Spleen (tissue), 11 donors: ENCODE measurements around the gene IMMP2L. TPM values are rescaled to one million over a fixed set of nuclear protein-coding genes. Genes with fewer than 3 reads are reported as not detected.

ENCODE experiments used
- DNase-seq: peaks from one replicate; pipeline ENCODE4 v3.0.0-alpha.2; 2020
- H3K27ac ChIP-seq, 8 donors: fragments of 200-600 bp; sonication (generic) in 7 of 8; 1 replicate in 4 of 8; 2 replicates in 4 of 8; pipeline versions ENCODE4 v1.5.0 to v1.8.0; 2016 to 2021; ENCODE audit warnings: inconsistent platforms in 4 of 8, mild to moderate bottlenecking in 4 of 8, moderate library complexity in 1 of 8
- H3K27me3 ChIP-seq, 7 donors: fragments of 200-600 bp; sonication (generic) in 6 of 7; replicated peaks in 1 of 7; 1 replicate in 4 of 7; 2 replicates in 3 of 7; pipeline versions ENCODE4 v1.5.0 to v1.8.0; 2016 to 2021; ENCODE audit warnings: inconsistent platforms in 3 of 7, mild to moderate bottlenecking in 1 of 7
- H3K36me3 ChIP-seq, 6 donors: fragments of 200-600 bp; sonication (generic) in 5 of 6; 1 replicate in 4 of 6; 2 replicates in 2 of 6; pipeline versions ENCODE4 v1.5.0 to v1.8.0; 2016 to 2021; ENCODE audit warnings: inconsistent platforms in 2 of 6
- H3K4me1 ChIP-seq, 6 donors: fragments of 200-600 bp; sonication (generic) in 5 of 6; 1 replicate in 3 of 6; 2 replicates in 3 of 6; pipeline versions ENCODE4 v1.5.0 to v1.8.0; 2016 to 2021; ENCODE audit warnings: inconsistent platforms in 3 of 6
- H3K4me3 ChIP-seq, 8 donors: fragments of 200-600 bp; sonication (generic) in 7 of 8; 1 replicate in 4 of 8; 2 replicates in 4 of 8; pipeline versions ENCODE4 v1.5.0 to v1.8.0; 2016 to 2021; ENCODE audit warnings: inconsistent platforms in 4 of 8, mild to moderate bottlenecking in 4 of 8, moderate library complexity in 2 of 8
- H3K9me3 ChIP-seq, 8 donors: fragments of 200-600 bp; sonication (generic) in 7 of 8; 1 replicate in 4 of 8; 2 replicates in 4 of 8; pipeline versions ENCODE4 v1.5.0 to v1.8.0; 2016 to 2021; ENCODE audit warnings: inconsistent platforms in 4 of 8
- POLR2A ChIP-seq, 3 donors: fragments of 450-650 bp; IDR thresholded peaks; one replicate each; pipeline ENCODE4 v1.5.1; 2017; ENCODE audit warnings: antibody characterized with exemption in 3 of 3, mild to moderate bottlenecking in 1 of 3
- POLR2AphosphoS5 ChIP-seq, 3 donors: sonication (generic); formaldehyde crosslinking; IDR thresholded peaks; one replicate each; pipeline ENCODE4 v1.5.1; 2017; ENCODE audit warnings: antibody characterized with exemption in 3 of 3
- WGBS, 5 donors: extraction: QIAGEN DNeasy Blood & Tissue Kit in 3 of 5; methylation state at CpG; one replicate each; pipeline versions ENCODE4 v1.1.5 to v1.1.7; 2013 to 2018; 5-methylcytosine and 5-hydroxymethylcytosine counted together
- intact Hi-C: fragments of 100-400 bp; cut with DNase I; formaldehyde crosslinking; loops from one replicate; pipeline ENCODE4 v1.15.0; 2023; ENCODE audit warnings: low total_unique reads
- polyA plus RNA-seq, 3 donors: library from polyadenylated mRNA; stranded (reverse); fragments of 200-250 nt; gene quantifications; one replicate each; pipeline ENCODE4 v1.2.1, GENCODE V29; 2013
- total RNA-seq, 7 donors: library from RNA; depleted of rRNA in 3 of 7; stranded (reverse); fragments of >200 nt in 3 of 7; fragmentation: NEBNext Ultra II Directional in 4 of 7; extraction: Animal tissue kit (Norgen Biotek cat#: 25700) in 4 of 7; gene quantifications; one replicate each; pipeline versions ENCODE4 v1.1.0 to v1.2.1, GENCODE V29; 2016 to 2021
- TF ChIP-seq, protein P1 (sequence below), 11 experiments: fragments of 200-600 bp in 7 of 11; fragments of 450-650 bp in 4 of 11; sonication (generic) in 4 of 11; IDR thresholded peaks in 8 of 11; conservative IDR thresholded peaks in 3 of 11; 1 replicate in 7 of 11; 2 replicates in 4 of 11; pipeline versions ENCODE4 v1.4.0 to v1.8.0; 2016 to 2021; ENCODE audit warnings: antibody characterized with exemption in 11 of 11, inconsistent platforms in 4 of 11, mild to moderate bottlenecking in 1 of 11
- donor health status: healthy with polysubstance abuse.
- donor health status: DM: no; HTN: no; CAD: no; lungs with moderate emphysema.
- donor health status: DM: no; HTN: no; CAD: no.
- donor health status: Bipolar disorder and iron deficiency.
- donor health status: healthy.
- donor health status: DM: no; HTN: no; CAD: no.
- donor health status: DM: yes; HTN: yes; CAD: no.

IMMP2L gene
- total and polyA plus RNA-seq, 10 donors = 6.5 to 32.7 (median 9.8) TPM

GRCh38 chr7:111405621-111406020 is 156.7 kb downstream of the IMMP2L start:
- H3K4me1 ChIP-seq = no peaks in the 10 kb centered on the region
- TF ChIP-seq POLR2A (IDR thresholded peaks at IDR 0.05) (no peak), POLR2AphosphoS5 (IDR thresholded peaks at IDR 0.05) (no peak)
- TF ChIP-seq, protein P1, sequence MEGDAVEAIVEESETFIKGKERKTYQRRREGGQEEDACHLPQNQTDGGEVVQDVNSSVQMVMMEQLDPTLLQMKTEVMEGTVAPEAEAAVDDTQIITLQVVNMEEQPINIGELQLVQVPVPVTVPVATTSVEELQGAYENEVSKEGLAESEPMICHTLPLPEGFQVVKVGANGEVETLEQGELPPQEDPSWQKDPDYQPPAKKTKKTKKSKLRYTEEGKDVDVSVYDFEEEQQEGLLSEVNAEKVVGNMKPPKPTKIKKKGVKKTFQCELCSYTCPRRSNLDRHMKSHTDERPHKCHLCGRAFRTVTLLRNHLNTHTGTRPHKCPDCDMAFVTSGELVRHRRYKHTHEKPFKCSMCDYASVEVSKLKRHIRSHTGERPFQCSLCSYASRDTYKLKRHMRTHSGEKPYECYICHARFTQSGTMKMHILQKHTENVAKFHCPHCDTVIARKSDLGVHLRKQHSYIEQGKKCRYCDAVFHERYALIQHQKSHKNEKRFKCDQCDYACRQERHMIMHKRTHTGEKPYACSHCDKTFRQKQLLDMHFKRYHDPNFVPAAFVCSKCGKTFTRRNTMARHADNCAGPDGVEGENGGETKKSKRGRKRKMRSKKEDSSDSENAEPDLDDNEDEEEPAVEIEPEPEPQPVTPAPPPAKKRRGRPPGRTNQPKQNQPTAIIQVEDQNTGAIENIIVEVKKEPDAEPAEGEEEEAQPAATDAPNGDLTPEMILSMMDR (IDR thresholded peaks at IDR 0.05 in 8 of 11, conservative IDR thresholded peaks at IDR 0.05 in 3 of 11) = no peak
- WGBS, 5 donors = 89 to 100% (median 94%) methylated on average over 1 of the region's 1 CpG
- no peak overlapping the region for H3K27ac ChIP-seq
- intact Hi-C loops = no loop called here
- no peak overlapping the region for H3K4me3 ChIP-seq
- H3K27me3 ChIP-seq = no peaks in the 10 kb centered on the region
- DNase-seq = no peak
- no peaks in the 10 kb centered on the region for H3K36me3 ChIP-seq
- H3K9me3 ChIP-seq = no peaks in the 10 kb centered on the region

DNA sequence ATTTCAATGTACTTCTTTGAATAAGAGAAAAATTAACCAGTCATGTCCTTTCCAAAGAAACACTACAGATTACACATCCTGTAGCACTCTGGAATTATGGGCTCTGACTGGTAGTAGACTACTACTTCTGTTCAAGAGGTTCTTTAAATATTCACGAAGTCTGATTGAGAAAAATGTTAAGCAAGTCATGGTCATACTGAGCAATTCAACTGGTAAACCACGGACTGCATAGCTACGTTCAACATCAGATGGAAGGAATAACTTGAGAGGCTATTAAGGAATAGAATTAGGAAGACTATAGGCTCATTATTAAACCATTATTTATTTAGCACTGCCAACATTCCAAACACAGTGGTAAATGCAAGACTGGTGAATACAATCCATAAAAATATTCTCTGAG is 160.8 kb downstream of the IMMP2L start:
- Histone ChIP-seq H3K27me3 (no peaks in the 10 kb centered on the region), H3K36me3 (no peaks in the 10 kb centered on the region), H3K4me1 (no peaks in the 10 kb centered on the region), H3K4me3 (no peak overlapping the region), H3K9me3 (peaks cover 0 to 7% (median 2%) of the 10 kb centered on the region in 8 donors), H3K27ac (no peak overlapping the region)
- WGBS, 5 donors = 67 to 84% (median 76%) methylated on average over 3 of the region's 3 CpGs
- intact Hi-C loops = no loop called here
- TF ChIP-seq POLR2AphosphoS5 (IDR thresholded peaks at IDR 0.05) (no peak), POLR2A (IDR thresholded peaks at IDR 0.05) (no peak)
- TF ChIP-seq, protein P1 (IDR thresholded peaks at IDR 0.05 in 8 of 11, conservative IDR thresholded peaks at IDR 0.05 in 3 of 11) = no peak
- DNase-seq = no peak

DNA sequence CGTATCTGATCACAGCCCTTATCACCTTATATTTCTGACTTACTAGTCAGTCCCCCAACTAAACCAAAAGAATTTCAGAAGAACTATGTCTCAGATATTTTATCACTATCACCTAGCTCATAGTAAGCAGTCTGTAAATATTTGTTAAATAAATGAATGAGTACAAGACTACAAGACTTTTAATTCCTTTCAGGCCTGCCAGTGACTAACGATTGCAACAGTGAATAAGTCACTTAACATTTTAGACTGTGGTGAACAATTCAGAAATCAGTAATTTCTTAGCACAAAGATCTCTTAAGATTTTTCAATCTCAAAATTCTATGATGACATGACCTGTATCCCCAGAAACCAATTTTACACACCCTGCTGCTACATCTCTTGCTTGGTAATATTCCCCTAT is 162.2 kb downstream of the IMMP2L start:
- Histone ChIP-seq H3K27ac (no peak overlapping the region), H3K27me3 (no peaks in the 10 kb centered on the region), H3K4me1 (no peaks in the 10 kb centered on the region), H3K36me3 (no peaks in the 10 kb centered on the region), H3K9me3 (peaks cover 0 to 12% (median 2%) of the 10 kb centered on the region in 8 donors), H3K4me3 (no peak overlapping the region)
- intact Hi-C loops = no loop called here
- WGBS, 5 donors = 86 to 98% (median 89%) methylated on average over 2 of the region's 2 CpGs
- no peak for TF ChIP-seq POLR2A (IDR thresholded peaks at IDR 0.05)
- TF ChIP-seq POLR2AphosphoS5 (IDR thresholded peaks at IDR 0.05) = no peak
- TF ChIP-seq, protein P1 (IDR thresholded peaks at IDR 0.05 in 8 of 11, conservative IDR thresholded peaks at IDR 0.05 in 3 of 11) = no peak
- DNase-seq = no peak

DNA sequence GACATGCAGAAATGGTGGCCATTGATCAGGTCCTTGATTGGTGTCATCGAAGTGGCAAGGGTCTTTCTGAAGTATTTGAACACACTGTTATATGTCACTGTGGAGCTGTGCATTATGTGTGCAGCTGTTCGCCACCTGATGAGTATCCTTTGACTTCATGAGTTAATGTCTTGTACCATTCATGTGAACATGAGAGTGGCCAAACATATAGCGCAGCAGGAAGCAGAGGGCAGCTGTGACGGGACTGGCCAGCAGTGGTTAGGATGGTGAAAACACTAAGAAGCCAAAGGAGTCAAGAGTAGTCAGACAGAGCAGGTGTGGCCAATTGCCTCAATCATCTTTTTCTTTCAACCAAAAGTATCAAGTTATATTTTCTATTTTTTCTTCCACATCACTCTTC is 167.4 kb downstream of the IMMP2L start:
- DNase-seq = no peak
- Histone ChIP-seq H3K36me3 (no peaks in the 10 kb centered on the region), H3K27ac (no peak overlapping the region), H3K4me1 (no peaks in the 10 kb centered on the region), H3K4me3 (no peak overlapping the region), H3K27me3 (no peaks in the 10 kb centered on the region), H3K9me3 (peaks cover 0 to 12% (median 2%) of the 10 kb centered on the region in 8 donors)
- intact Hi-C loops = no loop called here
- WGBS, 5 donors = 92 to 99% (median 95%) methylated on average over 4 of the region's 4 CpGs
- TF ChIP-seq, protein P1 (IDR thresholded peaks at IDR 0.05 in 8 of 11, conservative IDR thresholded peaks at IDR 0.05 in 3 of 11) = no peak
- no peak for TF ChIP-seq POLR2AphosphoS5 (IDR thresholded peaks at IDR 0.05)
- TF ChIP-seq POLR2A (IDR thresholded peaks at IDR 0.05) = no peak
